CD8-positive, alpha-beta memory T cell (primary cell): Measurements from ENCODE around the gene FKRP. TPM values are rescaled to one million over a fixed set of nuclear protein-coding genes. Genes with fewer than 3 reads are reported as not detected.
"Not testable (repeated sequence)": the region's sequence is repeated elsewhere in the genome, so short reads cannot be mapped to it uniquely, and the experiment has no call there.

Experiments
- CTCF ChIA-PET: fragments of 350-600 bp; sonication (Branson Sonifier 250); formaldehyde crosslinking; loops from one replicate; lab custom pipeline; 2021; ENCODE audit warnings: antibody characterized with exemption; lab: Charles Lee
- POLR2A ChIA-PET: fragments of 350-600 bp; sonication (Branson Sonifier 250); formaldehyde crosslinking; loops from one replicate; lab custom pipeline; 2021; ENCODE audit warnings: antibody characterized with exemption; lab: Charles Lee
- DNase-seq, 5 donors: peaks; one replicate each; pipeline versions ENCODE4 v3.0.0 to v3.0.0-alpha.2; 2020 to 2022; ENCODE audit warnings: mixed read lengths in 1 of 5
- H3K27ac ChIP-seq: one replicate; pipeline ENCODE4 v1.7.0; 2013; ENCODE audit warnings: low read depth, mild to moderate bottlenecking, low read length, moderate library complexity
- H3K27me3 ChIP-seq: 2 replicates; pipeline ENCODE4 v1.7.0; 2013; ENCODE audit warnings: low read length, mild to moderate bottlenecking; ENCODE audit not compliant: insufficient read depth, poor library complexity, severe bottlenecking
- H3K36me3 ChIP-seq: 2 replicates; pipeline ENCODE4 v1.7.0; 2013; ENCODE audit warnings: mild to moderate bottlenecking, low read length, moderate library complexity; ENCODE audit not compliant: insufficient read depth
- H3K4me1 ChIP-seq: 2 replicates; pipeline ENCODE4 v1.7.0; 2013; ENCODE audit warnings: mild to moderate bottlenecking, low read length, moderate library complexity; ENCODE audit not compliant: insufficient read depth
- H3K4me3 ChIP-seq: 2 replicates; pipeline ENCODE4 v1.7.0; 2013; ENCODE audit warnings: mild to moderate bottlenecking, low read length
- H3K9me3 ChIP-seq: 2 replicates; pipeline ENCODE4 v1.7.0; 2013; ENCODE audit warnings: mild to moderate bottlenecking, low read length
- H3K27ac Mint-ChIP-seq, 8 donors: one replicate each; pipeline ENCODE4 v1.8.0; 2020 to 2021; ENCODE audit warnings: mixed read lengths in 8 of 8, mild to moderate bottlenecking in 6 of 8, inconsistent platforms in 3 of 8, moderate library complexity in 3 of 8
- H3K27me3 Mint-ChIP-seq, 2 donors: one replicate each; pipeline ENCODE4 v1.8.0; 2020 to 2021; ENCODE audit warnings: mixed read lengths in 2 of 2, mild to moderate bottlenecking in 1 of 2, moderate library complexity in 1 of 2
- H3K36me3 Mint-ChIP-seq, 3 donors: one replicate each; pipeline ENCODE4 v1.8.0; 2020 to 2021; ENCODE audit warnings: mixed read lengths in 3 of 3, inconsistent platforms in 1 of 3, mild to moderate bottlenecking in 1 of 3
- H3K4me1 Mint-ChIP-seq, 3 donors: one replicate each; pipeline ENCODE4 v1.8.0; 2020 to 2021; ENCODE audit warnings: mixed read lengths in 3 of 3, inconsistent platforms in 1 of 3, mild to moderate bottlenecking in 1 of 3
- H3K4me3 Mint-ChIP-seq, 7 donors: one replicate each; pipeline ENCODE4 v1.8.0; 2020 to 2021; ENCODE audit warnings: mixed read lengths in 7 of 7, mild to moderate bottlenecking in 6 of 7, moderate library complexity in 4 of 7, inconsistent platforms in 2 of 7
- H3K9me3 Mint-ChIP-seq, 5 donors: one replicate each; pipeline ENCODE4 v1.8.0; 2020 to 2022; ENCODE audit warnings: mixed read lengths in 5 of 5, mild to moderate bottlenecking in 3 of 5, moderate library complexity in 2 of 5, inconsistent platforms in 1 of 5
- polyA plus RNA-seq: library from polyadenylated mRNA; unstranded; fragments of 300-500 nt; fragmentation: Illumina TruSeq; gene quantifications from one replicate; pipeline ENCODE4 v1.2.3, GENCODE V29; 2021
- total RNA-seq, 2 experiments: library from RNA; stranded (reverse); gene quantifications; one replicate each; pipeline ENCODE4 v1.2.3, GENCODE V29; 2021

FKRP gene
- total and polyA plus RNA-seq, 3 experiments from 2014 or later: 6.4 to 24.4 (median 21.6) TPM

GRCh38 chr19:46710687-46711086, 35.2 kb upstream of the FKRP start:
- ChIA-PET CTCF (interaction anchor here (0.9 to 3.5 kb wide), 3 partner anchors 8 to 43 kb away, joined by 3 to 22 read pairs (median 4); no protein-coding TSS in a partner anchor), POLR2A (no interaction called here)
- Mint-ChIP-seq H3K27me3 (no peaks in the 10 kb centered on the region), H3K9me3 (no peaks in the 10 kb centered on the region), H3K4me3 (no peak overlapping the region), H3K36me3 (peaks cover 0 to 63% (median 4%) of the 10 kb centered on the region in 3 donors), H3K4me1 (peaks cover 26 to 33% (median 33%) of the 10 kb centered on the region in 3 donors), H3K27ac (no peak overlapping the region)
- H3K9me3 ChIP-seq: no peaks in the 10 kb centered on the region
- H3K4me1 ChIP-seq: peaks cover 16% of the 10 kb centered on the region
- DNase-seq: no peak
- H3K4me3 ChIP-seq: no peak overlapping the region
- H3K27ac ChIP-seq: no peak overlapping the region
- H3K27me3 ChIP-seq: no peaks in the 10 kb centered on the region
- peaks cover 22% of the 10 kb centered on the region for H3K36me3 ChIP-seq

- not testable (repeated sequence) for DNase-seq, H3K4me3 ChIP-seq, H3K27ac ChIP-seq, H3K9me3 Mint-ChIP-seq, H3K27me3 ChIP-seq, H3K27me3 Mint-ChIP-seq, H3K9me3 ChIP-seq
- ChIA-PET CTCF (interaction anchor here (1.1 to 3.4 kb wide), 3 partner anchors 9 to 300 kb away, joined by 3 to 39 read pairs (median 3); no protein-coding TSS in a partner anchor), POLR2A (interaction anchor here (1.1 to 1.8 kb wide), 4 partner anchors 10 to 401 kb away, joined by 3 to 5 read pairs (median 4); partner anchors contain the start of gene ZC3H4)
- Mint-ChIP-seq H3K4me3 (peak overlapping the region; percentile 32 to 98 (median 95)), H3K27ac (peak overlapping the region; percentile 57 to 98 (median 95)), H3K4me1 (peaks cover 26 to 46% (median 36%) of the 10 kb centered on the region in 3 donors), H3K36me3 (peaks cover 0 to 58% (median 0%) of the 10 kb centered on the region in 3 donors)
- Histone ChIP-seq H3K4me1 (peaks cover 20% of the 10 kb centered on the region), H3K36me3 (peaks cover 16% of the 10 kb centered on the region)
Observed at GRCh38 chr19:46712768-46713338, 33.0 kb upstream of the FKRP start.

GRCh38 chr19:46713781-46714443, 31.9 kb upstream of the FKRP start:
- Mint-ChIP-seq H3K9me3 (no peaks in the 10 kb centered on the region), H3K27ac (peak overlapping the region; percentile 93 to 99 (median 97)), H3K4me1 (peaks cover 35 to 57% (median 47%) of the 10 kb centered on the region in 3 donors), H3K27me3 (no peaks in the 10 kb centered on the region), H3K36me3 (peaks cover 0 to 52% (median 0%) of the 10 kb centered on the region in 3 donors), H3K4me3 (peak overlapping the region; percentile 94 to 98 (median 95))
- Histone ChIP-seq H3K36me3 (peaks cover 10% of the 10 kb centered on the region), H3K9me3 (no peaks in the 10 kb centered on the region), H3K4me1 (peaks cover 29% of the 10 kb centered on the region), H3K4me3 (peak overlapping the region; percentile 90), H3K27ac (peak overlapping the region; percentile 92), H3K27me3 (no peaks in the 10 kb centered on the region)
- peak; percentile 75 to 89 (median 83) for DNase-seq
- CTCF ChIA-PET: interaction anchor here (1.1 to 3.4 kb wide), 6 partner anchors 10 to 299 kb away, joined by 3 to 39 read pairs (median 6); no protein-coding TSS in a partner anchor
- POLR2A ChIA-PET: interaction anchor here (0.5 to 1.8 kb wide), 15 partner anchors 8 to 854 kb away, joined by 3 to 8 read pairs (median 4); partner anchors contain the start of genes CALM3, CCDC9, DACT3 and ZC3H4

- ChIA-PET CTCF (interaction anchor here (1.2 to 3.4 kb wide), 5 partner anchors 9 to 102 kb away, joined by 5 to 39 read pairs (median 8); no protein-coding TSS in a partner anchor), POLR2A (interaction anchor here (0.6 to 1.8 kb wide), 13 partner anchors 9 to 542 kb away, joined by 3 to 8 read pairs (median 3); partner anchors contain the start of genes CALM3, CCDC9 and DACT3)
- Mint-ChIP-seq H3K27ac (peak overlapping the region; percentile 93 to 99 (median 97)), H3K36me3 (peaks cover 0 to 48% (median 0%) of the 10 kb centered on the region in 3 donors), H3K4me3 (peak overlapping the region; percentile 94 to 98 (median 95)), H3K4me1 (peaks cover 42 to 63% (median 53%) of the 10 kb centered on the region in 3 donors), H3K27me3 (no peaks in the 10 kb centered on the region), H3K9me3 (no peaks in the 10 kb centered on the region)
- Histone ChIP-seq H3K4me3 (peak overlapping the region; percentile 90), H3K36me3 (peaks cover 7% of the 10 kb centered on the region), H3K9me3 (no peaks in the 10 kb centered on the region), H3K27ac (peak overlapping the region; percentile 92), H3K4me1 (peaks cover 36% of the 10 kb centered on the region), H3K27me3 (no peaks in the 10 kb centered on the region)
- DNase-seq: peak in 2 of 5 donors; percentile 78
Observed at GRCh38 chr19:46714444-46715106, 31.3 kb upstream of the FKRP start.

- H3K4me3 ChIP-seq: peak overlapping the region; percentile 90
- no peaks in the 10 kb centered on the region for H3K9me3 ChIP-seq
- peak overlapping the region; percentile 93 to 99 (median 97) for H3K27ac Mint-ChIP-seq
- H3K27me3 ChIP-seq: no peaks in the 10 kb centered on the region
- no peaks in the 10 kb centered on the region for H3K27me3 Mint-ChIP-seq
- H3K9me3 Mint-ChIP-seq: no peaks in the 10 kb centered on the region
- POLR2A ChIA-PET: interaction anchor here (0.6 kb wide), 1 partner anchor 62 kb away, joined by 3 read pairs; no protein-coding TSS in a partner anchor
- H3K4me3 Mint-ChIP-seq: peak overlapping the region; percentile 94 to 98 (median 95)
- peaks cover 42 to 68% (median 54%) of the 10 kb centered on the region in 3 donors for H3K4me1 Mint-ChIP-seq
- CTCF ChIA-PET: interaction anchor here (1.1 to 3.4 kb wide), 4 partner anchors 11 to 86 kb away, joined by 3 to 39 read pairs (median 18); no protein-coding TSS in a partner anchor
- H3K4me1 ChIP-seq: peaks cover 37% of the 10 kb centered on the region
- H3K36me3 Mint-ChIP-seq: peaks cover 0 to 46% (median 0%) of the 10 kb centered on the region in 3 donors
- H3K27ac ChIP-seq: peak overlapping the region; percentile 92
- H3K36me3 ChIP-seq: no peaks in the 10 kb centered on the region
- DNase-seq: no peak
Observed at GRCh38 chr19:46715620-46715974, 30.3 kb upstream of the FKRP start.

GRCh38 chr19:46715975-46716671, 29.7 kb upstream of the FKRP start:
- peaks cover 0 to 46% (median 0%) of the 10 kb centered on the region in 3 donors for H3K36me3 Mint-ChIP-seq
- peak overlapping the region; percentile 90 for H3K4me3 ChIP-seq
- peaks cover 42 to 70% (median 50%) of the 10 kb centered on the region in 3 donors for H3K4me1 Mint-ChIP-seq

GRCh38 chr19:46716672-46717033, 29.2 kb upstream of the FKRP start:
- no peaks in the 10 kb centered on the region for H3K9me3 Mint-ChIP-seq
- DNase-seq: no peak
- peak overlapping the region; percentile 93 to 99 (median 96) for H3K27ac Mint-ChIP-seq
- Histone ChIP-seq H3K27me3 (no peaks in the 10 kb centered on the region), H3K4me3 (peak overlapping the region; percentile 90), H3K27ac (peak overlapping the region; percentile 92), H3K4me1 (peaks cover 37% of the 10 kb centered on the region), H3K36me3 (no peaks in the 10 kb centered on the region), H3K9me3 (no peaks in the 10 kb centered on the region)
- peaks cover 0 to 48% (median 3%) of the 10 kb centered on the region in 3 donors for H3K36me3 Mint-ChIP-seq
- no peaks in the 10 kb centered on the region for H3K27me3 Mint-ChIP-seq
- peak overlapping the region; percentile 94 to 98 (median 95) for H3K4me3 Mint-ChIP-seq
- ChIA-PET POLR2A (no interaction called here), CTCF (interaction anchor here (1.2 kb wide), 1 partner anchor 124 kb away, joined by 4 read pairs; no protein-coding TSS in a partner anchor)
- peaks cover 42 to 73% (median 49%) of the 10 kb centered on the region in 3 donors for H3K4me1 Mint-ChIP-seq

More at GRCh38 chr19:46715975-46716671, 29.7 kb upstream of the FKRP start:
- peak overlapping the region; percentile 93 to 99 (median 97) for H3K27ac Mint-ChIP-seq
- peak overlapping the region; percentile 94 to 98 (median 95) for H3K4me3 Mint-ChIP-seq
- H3K4me1 ChIP-seq: peaks cover 37% of the 10 kb centered on the region
- H3K36me3 ChIP-seq: no peaks in the 10 kb centered on the region
- DNase-seq: no peak
- no peaks in the 10 kb centered on the region for H3K9me3 ChIP-seq
- no peaks in the 10 kb centered on the region for H3K27me3 ChIP-seq
- H3K27ac ChIP-seq: peak overlapping the region; percentile 92
- ChIA-PET CTCF (interaction anchor here (1.1 to 3.4 kb wide), 5 partner anchors 12 to 124 kb away, joined by 3 to 39 read pairs (median 8); no protein-coding TSS in a partner anchor), POLR2A (no interaction called here)
- H3K9me3 Mint-ChIP-seq: no peaks in the 10 kb centered on the region
- H3K27me3 Mint-ChIP-seq: no peaks in the 10 kb centered on the region
